K562 (cell line): ENCODE data around the gene TAF12. TPM values are rescaled to one million over a fixed set of nuclear protein-coding genes. Genes with fewer than 3 reads are reported as not detected.

Source experiments
- CXXC5 ChIP-seq: fragments of 250-450 bp; sonication (Bioruptor Pico); IDR thresholded peaks from 2 replicates; pipeline ENCODE4 v1.8.0; 2022; ENCODE audit warnings: inconsistent platforms, mild to moderate bottlenecking, moderate library complexity
- EHMT2 ChIP-seq: fragments of 450-650 bp; IDR thresholded peaks from 2 replicates; pipeline ENCODE4 v1.6.1; 2018; ENCODE audit warnings: antibody characterized with exemption
- GATA2 ChIP-seq: sonication (generic); formaldehyde crosslinking; IDR thresholded peaks from 2 replicates; pipeline ENCODE4 v1.4.0; 2020; ENCODE audit warnings: mild to moderate bottlenecking, missing genetic modification reagents
- HLTF ChIP-seq: fragments of 450-650 bp; IDR thresholded peaks from 2 replicates; pipeline ENCODE4 v1.6.1; 2016
- HNRNPL ChIP-seq: fragments of 200-400 bp; formaldehyde crosslinking; IDR thresholded peaks from 2 replicates; pipeline ENCODE4 v1.6.1; 2017; ENCODE audit warnings: low read depth, mild to moderate bottlenecking, low read length
- HOXB6 ChIP-seq: fragments of 250-450 bp; sonication (Bioruptor Pico); IDR thresholded peaks from 2 replicates; pipeline ENCODE4 v1.5.1; 2022; ENCODE audit warnings: mild to moderate bottlenecking, borderline replicate concordance
- KAT7 ChIP-seq: sonication (generic); formaldehyde crosslinking; IDR thresholded peaks from 2 replicates; pipeline ENCODE4 v1.8.0; 2022; ENCODE audit warnings: missing genetic modification reagents, mild to moderate bottlenecking, borderline replicate concordance
- MYBL2 ChIP-seq, 2 experiments: fragments of 450-650 bp in 1 of 2; sonication (generic) in 1 of 2; formaldehyde crosslinking in 1 of 2; IDR thresholded peaks; 2 replicates each; pipeline versions ENCODE4 v1.6.1 to v1.8.1; 2017 to 2022; ENCODE audit warnings: borderline replicate concordance in 1 of 2, inconsistent platforms in 1 of 2, low read depth in 1 of 2, mild to moderate bottlenecking in 1 of 2, missing genetic modification reagents in 1 of 2, moderate library complexity in 1 of 2
- NFE2L1 ChIP-seq: fragments of 450-650 bp; IDR thresholded peaks from 2 replicates; pipeline ENCODE4 v1.6.1; 2016; ENCODE audit warnings: missing genetic modification characterization, low read depth, mild to moderate bottlenecking, missing compliant biosample characterization, moderate library complexity, borderline replicate concordance
- NFIX ChIP-seq: fragments of 250-450 bp; sonication (Bioruptor Pico); IDR thresholded peaks from 2 replicates; pipeline ENCODE4 v1.4.0; 2020; ENCODE audit warnings: low read depth, mild to moderate bottlenecking, moderate library complexity
- NR1H2 ChIP-seq: sonication (generic); formaldehyde crosslinking; IDR thresholded peaks from 2 replicates; pipeline ENCODE4 v1.4.0; 2020; ENCODE audit warnings: mild to moderate bottlenecking, missing genetic modification reagents
- RNF2 ChIP-seq: sonication (generic); IDR thresholded peaks from 2 replicates; pipeline ENCODE4 v1.6.1; 2016
- TCF7L2 ChIP-seq: fragments of 150-350 bp; IDR thresholded peaks from 2 replicates; pipeline ENCODE4 v1.6.1; 2016; ENCODE audit warnings: low read depth, mild to moderate bottlenecking, low read length, moderate library complexity
- U2AF1 ChIP-seq: fragments of 200-400 bp; formaldehyde crosslinking; optimal IDR thresholded peaks from 2 replicates; pipeline ENCODE3; 2017; ENCODE audit warnings: mild to moderate bottlenecking, low read depth, low read length, moderate library complexity
- YY1 ChIP-seq, 3 experiments: IDR thresholded peaks; 2 replicates each; pipeline ENCODE4 v1.6.1; 2011; ENCODE audit warnings: low read length in 2 of 3, mild to moderate bottlenecking in 2 of 3, moderate library complexity in 2 of 3, borderline replicate concordance in 1 of 3, control low read depth in 1 of 3, low read depth in 1 of 3; ENCODE audit not compliant: insufficient read depth in 3 of 3, insufficient replicate concordance in 2 of 3, control insufficient read depth in 1 of 3, insufficient read length in 1 of 3; ENCODE audit errors: extremely low read depth in 1 of 3
- ZNF41 ChIP-seq: fragments of 250-450 bp; sonication (Bioruptor Pico); conservative IDR thresholded peaks from 2 replicates; pipeline ENCODE4 v1.4.0; 2020; ENCODE audit warnings: mild to moderate bottlenecking
- ZNF583 ChIP-seq: fragments of 250-450 bp; sonication (Bioruptor Pico); IDR thresholded peaks from 2 replicates; pipeline ENCODE4 v1.4.0; 2020
- polyA plus RNA-seq, 8 experiments: library from polyadenylated mRNA; depleted of rRNA in 4 of 8; stranded (reverse) in 5 of 8; unstranded in 3 of 8; fragments of >200 nt; fragmentation: Nextera tagmentation in 2 of 8; fragmentation: Illumina TruSeq in 1 of 8; extraction: Ambion mirVana in 2 of 8; extraction: Trizol in 1 of 8; gene quantifications; 2 replicates each; pipeline versions ENCODE4 v1.2.1 to v1.2.3, GENCODE V29; 2011 to 2014; ENCODE audit warnings: inconsistent platforms in 1 of 8, missing spikeins in 1 of 8
- total RNA-seq, 7 experiments: library from RNA; depleted of rRNA in 6 of 7; stranded (reverse); fragments of >200 nt in 6 of 7; fragmentation: Illumina TruSeq in 2 of 7; extraction: Trizol in 2 of 7; gene quantifications; 2 replicates each; pipeline versions ENCODE4 v1.2.1 to v1.2.3, GENCODE V29; 2011 to 2021; ENCODE audit warnings: low replicate concordance in 1 of 7
- TF ChIP-seq, protein P1 (sequence below): fragments of 200-800 bp; sonication (Bioruptor generic); IDR thresholded peaks from 2 replicates; pipeline ENCODE4 v1.6.1; 2017; ENCODE audit warnings: missing genetic modification characterization, missing compliant biosample characterization
- TF ChIP-seq, protein P2 (sequence below): fragments of 250-450 bp; sonication (Bioruptor Pico); IDR thresholded peaks from 2 replicates; pipeline ENCODE4 v1.8.0; 2021; ENCODE audit warnings: moderate library complexity, mild to moderate bottlenecking, inconsistent platforms
- TF ChIP-seq, protein P3 (sequence below): fragments of 250-450 bp; sonication (Bioruptor Pico); IDR thresholded peaks from 2 replicates; pipeline ENCODE4 v1.4.0; 2020
- TF ChIP-seq, protein P4 (sequence below): fragments of 450-650 bp; formaldehyde crosslinking; IDR thresholded peaks from 2 replicates; pipeline ENCODE4 v1.4.0; 2022; ENCODE audit warnings: missing genetic modification characterization
- TF ChIP-seq, protein P5 (sequence below): fragments of 450-650 bp; formaldehyde crosslinking; IDR thresholded peaks from 2 replicates; pipeline ENCODE4 v1.4.0; 2020; ENCODE audit warnings: mild to moderate bottlenecking, moderate library complexity

The TAF12 gene
- total and polyA plus RNA-seq, 9 of the 15 experiments (the other 6 are each of a cell fraction or from before 2014, with no cell fraction given) = 31.6 to 89.0 (median 50.5) TPM

DNA sequence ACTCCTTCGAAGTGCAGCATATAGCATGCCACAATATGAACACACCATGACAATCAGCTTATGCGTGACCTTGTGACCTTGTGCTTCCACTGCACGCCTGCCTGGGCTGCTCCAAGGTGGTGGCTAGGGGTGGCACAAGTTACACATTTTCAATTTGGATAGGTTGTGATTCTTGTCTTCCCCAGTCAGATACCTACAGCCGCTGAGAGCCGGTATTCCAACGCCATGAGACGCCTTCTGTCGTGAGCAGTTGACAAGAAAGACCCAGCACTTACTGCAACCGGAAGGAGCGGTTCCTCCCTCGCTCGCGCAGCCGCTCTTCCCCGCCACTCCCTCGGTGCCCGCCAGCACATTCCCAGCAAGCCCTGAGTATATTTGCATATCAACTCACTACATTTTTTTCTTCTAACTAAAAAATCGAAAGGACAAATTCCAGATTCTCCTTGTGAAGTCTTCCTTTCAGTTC is 5.2 kb upstream of the TAF12 start (continued):
- TF ChIP-seq, protein P1, sequence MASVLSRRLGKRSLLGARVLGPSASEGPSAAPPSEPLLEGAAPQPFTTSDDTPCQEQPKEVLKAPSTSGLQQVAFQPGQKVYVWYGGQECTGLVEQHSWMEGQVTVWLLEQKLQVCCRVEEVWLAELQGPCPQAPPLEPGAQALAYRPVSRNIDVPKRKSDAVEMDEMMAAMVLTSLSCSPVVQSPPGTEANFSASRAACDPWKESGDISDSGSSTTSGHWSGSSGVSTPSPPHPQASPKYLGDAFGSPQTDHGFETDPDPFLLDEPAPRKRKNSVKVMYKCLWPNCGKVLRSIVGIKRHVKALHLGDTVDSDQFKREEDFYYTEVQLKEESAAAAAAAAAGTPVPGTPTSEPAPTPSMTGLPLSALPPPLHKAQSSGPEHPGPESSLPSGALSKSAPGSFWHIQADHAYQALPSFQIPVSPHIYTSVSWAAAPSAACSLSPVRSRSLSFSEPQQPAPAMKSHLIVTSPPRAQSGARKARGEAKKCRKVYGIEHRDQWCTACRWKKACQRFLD (CRISPR knock-in tag) = peak; percentile 95; the same call in 1 of the 2 replicates
- TF ChIP-seq NR1H2 (CRISPR knock-in tag) (no peak), YY1 (IDR thresholded peaks at IDR 0.05; ENCODE audit: borderline replicate concordance in 1 of 3, control insufficient read depth in 1 of 3, extremely low read depth in 1 of 3, insufficient read depth in 3 of 3, insufficient read length in 1 of 3, insufficient replicate concordance in 2 of 3, low read depth in 1 of 3, low read length in 2 of 3) (peak in 1 of 3 experiments; percentile 69), ZNF583 (no peak), RNF2 (no peak), NFE2L1 (0 out of 2 replicates have a peak, but pooled peaks have one; percentile 0), HOXB6 (0 out of 2 replicates have a peak, but pooled peaks have one; percentile 60), HNRNPL (no peak), MYBL2 (IDR thresholded peaks at IDR 0.05; ENCODE audit: low read depth) (no peak), MYBL2 (CRISPR knock-in tag; IDR thresholded peaks at IDR 0.05; ENCODE audit: borderline replicate concordance) (no peak), NFIX (no peak), KAT7 (CRISPR knock-in tag) (no peak), EHMT2 (0 out of 2 replicates have a peak, but pooled peaks have one; percentile 20), TCF7L2 (no peak), GATA2 (CRISPR knock-in tag) (peak; percentile 42; the same call in 1 of the 2 replicates), CXXC5 (0 out of 2 replicates have a peak, but pooled peaks have one; percentile 21), U2AF1 (no peak), HLTF (no peak; the same call in 1 of the 2 replicates), ZNF41 (CRISPR knock-in tag) (0 out of 2 replicates have a peak, but pooled peaks have one; percentile 65)
- TF ChIP-seq, protein P2, sequence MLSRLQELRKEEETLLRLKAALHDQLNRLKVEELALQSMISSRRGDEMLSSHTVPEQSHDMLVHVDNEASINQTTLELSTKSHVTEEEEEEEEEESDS (CRISPR knock-in tag) = no peak
- TF ChIP-seq, protein P3, sequence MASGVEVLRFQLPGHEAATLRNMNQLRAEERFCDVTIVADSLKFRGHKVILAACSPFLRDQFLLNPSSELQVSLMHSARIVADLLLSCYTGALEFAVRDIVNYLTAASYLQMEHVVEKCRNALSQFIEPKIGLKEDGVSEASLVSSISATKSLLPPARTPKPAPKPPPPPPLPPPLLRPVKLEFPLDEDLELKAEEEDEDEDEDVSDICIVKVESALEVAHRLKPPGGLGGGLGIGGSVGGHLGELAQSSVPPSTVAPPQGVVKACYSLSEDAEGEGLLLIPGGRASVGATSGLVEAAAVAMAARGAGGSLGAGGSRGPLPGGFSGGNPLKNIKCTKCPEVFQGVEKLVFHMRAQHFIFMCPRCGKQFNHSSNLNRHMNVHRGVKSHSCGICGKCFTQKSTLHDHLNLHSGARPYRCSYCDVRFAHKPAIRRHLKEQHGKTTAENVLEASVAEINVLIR (CRISPR knock-in tag) = peak; percentile 16; the same call in 1 of the 2 replicates
- TF ChIP-seq, protein P4, sequence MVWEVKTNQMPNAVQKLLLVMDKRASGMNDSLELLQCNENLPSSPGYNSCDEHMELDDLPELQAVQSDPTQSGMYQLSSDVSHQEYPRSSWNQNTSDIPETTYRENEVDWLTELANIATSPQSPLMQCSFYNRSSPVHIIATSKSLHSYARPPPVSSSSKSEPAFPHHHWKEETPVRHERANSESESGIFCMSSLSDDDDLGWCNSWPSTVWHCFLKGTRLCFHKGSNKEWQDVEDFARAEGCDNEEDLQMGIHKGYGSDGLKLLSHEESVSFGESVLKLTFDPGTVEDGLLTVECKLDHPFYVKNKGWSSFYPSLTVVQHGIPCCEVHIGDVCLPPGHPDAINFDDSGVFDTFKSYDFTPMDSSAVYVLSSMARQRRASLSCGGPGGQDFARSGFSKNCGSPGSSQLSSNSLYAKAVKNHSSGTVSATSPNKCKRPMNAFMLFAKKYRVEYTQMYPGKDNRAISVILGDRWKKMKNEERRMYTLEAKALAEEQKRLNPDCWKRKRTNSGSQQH = peak; percentile 80; the same call in 1 of the 2 replicates
- TF ChIP-seq, protein P5, sequence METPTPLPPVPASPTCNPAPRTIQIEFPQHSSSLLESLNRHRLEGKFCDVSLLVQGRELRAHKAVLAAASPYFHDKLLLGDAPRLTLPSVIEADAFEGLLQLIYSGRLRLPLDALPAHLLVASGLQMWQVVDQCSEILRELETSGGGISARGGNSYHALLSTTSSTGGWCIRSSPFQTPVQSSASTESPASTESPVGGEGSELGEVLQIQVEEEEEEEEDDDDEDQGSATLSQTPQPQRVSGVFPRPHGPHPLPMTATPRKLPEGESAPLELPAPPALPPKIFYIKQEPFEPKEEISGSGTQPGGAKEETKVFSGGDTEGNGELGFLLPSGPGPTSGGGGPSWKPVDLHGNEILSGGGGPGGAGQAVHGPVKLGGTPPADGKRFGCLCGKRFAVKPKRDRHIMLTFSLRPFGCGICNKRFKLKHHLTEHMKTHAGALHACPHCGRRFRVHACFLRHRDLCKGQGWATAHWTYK = peak; percentile 85; the same call in 1 of the 2 replicates
